Measurements from ENCODE around the gene DEFB119. TPM values are rescaled to one million over a fixed set of nuclear protein-coding genes. Genes with fewer than 3 reads are reported as not detected.
"Not testable (repeated sequence)": the region's sequence is repeated elsewhere in the genome, so short reads cannot be mapped to it uniquely, and the experiment has no call there.

The DEFB119 gene
- total and polyA plus RNA-seq, 11 donors = not detected

- no peak overlapping the region for H3K4me3 ChIP-seq
- no peak for DNase-seq
- H3K27me3 ChIP-seq = peaks cover 0 to 4% (median 0%) of the 10 kb centered on the region in 9 donors
- H3K36me3 ChIP-seq = no peaks in the 10 kb centered on the region
- intact Hi-C loops (cut with DNase I) = no loop called here
- TF ChIP-seq POLR2A (IDR thresholded peaks at IDR 0.05) = no peak
- TF ChIP-seq CTCF (IDR thresholded peaks at IDR 0.05) = no peak
- ATAC-seq = no peak
- no peaks in the 10 kb centered on the region for H3K4me1 ChIP-seq
- no peak overlapping the region for H3K27ac ChIP-seq
- H3K9me3 ChIP-seq = peaks cover 0 to 16% (median 3%) of the 10 kb centered on the region in 12 donors
- 54 to 64% (median 60%) methylated on average over 2 of the region's 2 CpGs for WGBS, 4 donors
Observed at GRCh38 chr20:31374346-31374745, 16.0 kb downstream of the DEFB119 start.

GRCh38 chr20:31368301-31368700, 22.1 kb downstream of the DEFB119 start, which contains the start of gene DEFB118:
DEFB118 (plus strand) TSS chr20:31368601; CDS start chr20:31368651, 50 bp downstream.
- DNase-seq = no peak
- Histone ChIP-seq H3K4me3 (no peak within 1 kb of the TSS), H3K36me3 (no peaks in the 10 kb centered on the region), H3K27me3 (peaks cover 0 to 4% (median 0%) of the 10 kb centered on the region in 9 donors), H3K27ac (no peak within 1 kb of the TSS), H3K9me3 (peaks cover 0 to 21% (median 0%) of the 10 kb centered on the region in 12 donors), H3K4me1 (no peaks in the 10 kb centered on the region)
- TF ChIP-seq POLR2A (IDR thresholded peaks at IDR 0.05) (no peak), CTCF (IDR thresholded peaks at IDR 0.05) (no peak)
- WGBS, 4 donors = 58 to 79% (median 67%) methylated on average over 2 of the region's 2 CpGs
- no peak for ATAC-seq
- intact Hi-C loops (cut with DNase I) = no loop called here

GRCh38 chr20:31364272-31364671, 26.1 kb downstream of the DEFB119 start:
- ATAC-seq; intact Hi-C loops (cut with DNase I); DNase-seq; H3K4me3 ChIP-seq; H3K27me3 ChIP-seq; H3K36me3 ChIP-seq; H3K27ac ChIP-seq; H3K4me1 ChIP-seq: not testable (repeated sequence)
- WGBS, 4 donors = 67 to 76% (median 74%) methylated on average over 5 of the region's 5 CpGs
- H3K9me3 ChIP-seq = peaks cover 0 to 21% (median 0%) of the 10 kb centered on the region in 12 donors

GRCh38 chr20:31363295-31363694, 27.1 kb downstream of the DEFB119 start:
- ATAC-seq (no peak), DNase-seq (no peak)
- Histone ChIP-seq H3K27me3 (no peaks in the 10 kb centered on the region), H3K4me1 (no peaks in the 10 kb centered on the region), H3K4me3 (no peak overlapping the region), H3K27ac (no peak overlapping the region), H3K9me3 (peaks cover 0 to 21% (median 0%) of the 10 kb centered on the region in 12 donors), H3K36me3 (no peaks in the 10 kb centered on the region)
- 65 to 70% (median 68%) methylated on average over 4 of the region's 4 CpGs for WGBS, 4 donors
- TF ChIP-seq POLR2A (IDR thresholded peaks at IDR 0.05) = no peak
- no peak for TF ChIP-seq CTCF (IDR thresholded peaks at IDR 0.05)
- intact Hi-C loops (cut with DNase I) = no loop called here

GRCh38 chr20:31355981-31356380, 34.4 kb downstream of the DEFB119 start:
- Histone ChIP-seq H3K9me3 (peaks cover 0 to 12% (median 0%) of the 10 kb centered on the region in 12 donors), H3K4me1 (no peaks in the 10 kb centered on the region), H3K27ac (no peak overlapping the region), H3K27me3 (peaks cover 0 to 4% (median 0%) of the 10 kb centered on the region in 9 donors), H3K36me3 (no peaks in the 10 kb centered on the region), H3K4me3 (no peak overlapping the region)
- intact Hi-C loops (cut with DNase I) = no loop called here
- 43 to 60% (median 50%) methylated on average over 1 of the region's 1 CpG for WGBS, 4 donors
- DNase-seq (no peak), ATAC-seq (no peak)
- TF ChIP-seq POLR2A (IDR thresholded peaks at IDR 0.05) (no peak), CTCF (IDR thresholded peaks at IDR 0.05) (no peak)

Data from heart left ventricle (tissue), 16 donors.